D721Med (cell line): ENCODE results near the gene DCTN2.
A peak's percentile ranks its signal among the peaks of the same experiment; 100 is the strongest.

ENCODE experiments used
- DNase-seq: peaks from one replicate; pipeline ENCODE4 v3.0.0; 2011; ENCODE audit warnings: low spot score; ENCODE audit not compliant: insufficient read length
- FAIRE-seq: peaks from 2 replicates; lab custom pipeline; 2011; peaks lifted over from hg19 to GRCh38; lab: Jason Lieb, UNC
- TF ChIP-seq, protein P1 (sequence below): IDR thresholded peaks from 2 replicates; pipeline ENCODE4 v1.5.1; 2012; ENCODE audit warnings: mild to moderate bottlenecking, control low read depth; ENCODE audit not compliant: insufficient read depth; ENCODE audit errors: missing control alignments

The DCTN2 gene

DNA sequence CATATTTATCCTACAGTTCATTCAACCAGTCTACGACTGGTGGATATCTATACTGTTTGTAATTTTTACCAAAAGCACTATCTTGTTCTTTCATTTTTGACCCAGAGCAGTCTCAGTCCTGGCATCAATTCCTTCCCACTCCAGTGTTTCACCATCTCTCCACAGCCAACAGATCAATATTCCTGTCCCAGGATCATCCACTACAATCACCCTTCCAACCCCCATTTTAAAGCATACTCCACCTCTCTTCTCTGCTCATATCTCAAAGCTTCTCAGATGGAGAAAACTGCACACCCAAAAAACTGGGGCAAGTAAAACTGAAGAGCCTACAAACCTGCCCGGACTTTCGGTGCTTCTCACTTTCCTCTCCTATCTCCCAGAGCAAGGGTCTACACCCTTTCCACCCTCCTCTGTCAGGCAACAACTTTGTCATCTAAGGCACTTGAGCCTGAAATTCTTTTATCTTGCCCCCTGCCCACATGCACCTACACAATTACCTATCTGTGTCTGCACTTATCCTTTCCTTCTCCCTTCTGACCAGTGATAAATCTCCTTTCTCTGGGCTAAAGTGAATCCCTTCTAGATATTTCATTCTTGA, 39.9 kb upstream of the DCTN2 start:
- no peak for DNase-seq

DNA sequence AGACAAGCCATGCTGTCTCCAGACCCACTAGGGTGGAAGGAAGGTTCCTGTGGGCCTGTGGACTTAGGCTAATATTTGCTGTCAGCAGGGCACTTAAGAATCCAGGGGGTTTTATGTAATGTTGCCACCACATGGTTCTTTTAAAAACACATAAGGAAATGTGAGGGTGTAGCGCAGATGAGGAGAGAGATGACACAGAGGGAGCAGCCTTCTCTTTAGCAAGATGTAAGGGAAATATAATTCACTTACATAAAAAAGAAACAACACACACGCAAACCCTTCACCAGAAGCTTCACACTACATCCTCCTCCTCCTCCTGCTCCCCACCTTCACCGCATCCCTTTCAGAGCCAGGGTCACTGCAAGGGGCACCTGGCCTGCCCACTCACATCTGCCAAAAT, 39.1 kb upstream of the DCTN2 start:
- FAIRE-seq (no peak), DNase-seq (no peak)
- TF ChIP-seq, protein P1, sequence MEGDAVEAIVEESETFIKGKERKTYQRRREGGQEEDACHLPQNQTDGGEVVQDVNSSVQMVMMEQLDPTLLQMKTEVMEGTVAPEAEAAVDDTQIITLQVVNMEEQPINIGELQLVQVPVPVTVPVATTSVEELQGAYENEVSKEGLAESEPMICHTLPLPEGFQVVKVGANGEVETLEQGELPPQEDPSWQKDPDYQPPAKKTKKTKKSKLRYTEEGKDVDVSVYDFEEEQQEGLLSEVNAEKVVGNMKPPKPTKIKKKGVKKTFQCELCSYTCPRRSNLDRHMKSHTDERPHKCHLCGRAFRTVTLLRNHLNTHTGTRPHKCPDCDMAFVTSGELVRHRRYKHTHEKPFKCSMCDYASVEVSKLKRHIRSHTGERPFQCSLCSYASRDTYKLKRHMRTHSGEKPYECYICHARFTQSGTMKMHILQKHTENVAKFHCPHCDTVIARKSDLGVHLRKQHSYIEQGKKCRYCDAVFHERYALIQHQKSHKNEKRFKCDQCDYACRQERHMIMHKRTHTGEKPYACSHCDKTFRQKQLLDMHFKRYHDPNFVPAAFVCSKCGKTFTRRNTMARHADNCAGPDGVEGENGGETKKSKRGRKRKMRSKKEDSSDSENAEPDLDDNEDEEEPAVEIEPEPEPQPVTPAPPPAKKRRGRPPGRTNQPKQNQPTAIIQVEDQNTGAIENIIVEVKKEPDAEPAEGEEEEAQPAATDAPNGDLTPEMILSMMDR, result no peak

More for the DNA sequence above, 39.9 kb upstream of the DCTN2 start:
- TF ChIP-seq, protein P1, result no peak
- FAIRE-seq, result no peak

DNA sequence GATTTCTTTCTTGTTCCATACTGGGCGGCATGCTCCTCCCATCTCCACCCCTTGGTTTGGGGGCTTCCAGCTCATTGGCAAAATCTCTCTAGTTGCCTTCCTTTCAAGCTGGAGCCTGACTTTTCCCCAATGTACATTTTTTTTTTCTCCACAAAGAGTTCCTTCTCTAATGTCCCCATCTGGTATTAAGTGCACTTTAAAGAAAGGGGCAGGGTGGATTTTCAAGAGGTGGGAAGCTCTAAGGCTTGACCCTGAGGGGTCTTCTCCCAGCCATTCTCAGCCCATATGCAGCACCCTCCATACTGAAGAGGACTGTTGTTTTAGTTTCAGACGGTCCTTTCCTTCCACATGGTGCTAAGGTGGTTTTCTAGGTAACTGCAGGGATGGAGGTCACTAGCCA, 38.2 kb upstream of the DCTN2 start:
- DNase-seq (no peak), FAIRE-seq (no peak)
- TF ChIP-seq, protein P1, result no peak

DNA sequence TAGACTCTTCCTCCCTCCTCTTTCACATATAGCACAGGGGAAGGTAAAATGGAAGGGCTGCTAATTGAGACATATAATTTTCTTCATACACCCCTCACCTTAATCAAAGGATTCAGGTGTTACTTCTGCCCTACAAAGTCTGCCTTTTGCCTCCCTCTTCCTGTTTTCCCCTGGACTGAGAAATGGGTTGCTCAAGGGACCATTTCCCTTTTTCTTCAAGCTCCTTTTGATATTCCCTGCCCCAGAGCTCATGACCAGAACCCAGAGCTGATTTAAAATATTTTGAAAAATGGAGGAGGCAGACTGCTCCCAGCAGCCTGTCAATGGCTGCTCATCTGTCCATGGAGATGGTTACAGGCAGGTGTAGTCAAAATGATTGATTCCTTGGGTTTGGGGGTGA, 37.7 kb upstream of the DCTN2 start:
- TF ChIP-seq, protein P1, result no peak
- DNase-seq, result no peak
- no peak for FAIRE-seq

DNA sequence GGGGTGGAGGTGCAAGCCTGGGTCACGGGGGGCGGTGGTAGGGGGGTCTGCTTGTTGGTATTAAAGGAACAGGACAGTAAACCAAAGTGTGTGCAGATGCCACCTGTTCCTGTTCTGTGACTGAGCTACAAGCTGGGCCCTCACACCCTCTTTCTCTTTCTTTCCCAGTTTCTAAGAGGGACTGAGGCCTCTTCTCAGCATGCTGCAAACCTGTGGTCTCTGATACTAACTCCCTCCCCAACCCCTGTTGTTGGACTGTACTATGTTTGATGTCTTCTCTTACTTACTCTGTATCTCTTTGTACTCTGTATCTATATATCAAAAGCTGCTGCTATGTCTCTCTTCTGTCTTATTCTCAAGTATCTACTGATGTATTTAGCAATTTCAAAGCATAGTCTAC, 37.1 kb upstream of the DCTN2 start:
- DNase-seq (no peak), FAIRE-seq (no peak)
- TF ChIP-seq, protein P1, result no peak

DNA sequence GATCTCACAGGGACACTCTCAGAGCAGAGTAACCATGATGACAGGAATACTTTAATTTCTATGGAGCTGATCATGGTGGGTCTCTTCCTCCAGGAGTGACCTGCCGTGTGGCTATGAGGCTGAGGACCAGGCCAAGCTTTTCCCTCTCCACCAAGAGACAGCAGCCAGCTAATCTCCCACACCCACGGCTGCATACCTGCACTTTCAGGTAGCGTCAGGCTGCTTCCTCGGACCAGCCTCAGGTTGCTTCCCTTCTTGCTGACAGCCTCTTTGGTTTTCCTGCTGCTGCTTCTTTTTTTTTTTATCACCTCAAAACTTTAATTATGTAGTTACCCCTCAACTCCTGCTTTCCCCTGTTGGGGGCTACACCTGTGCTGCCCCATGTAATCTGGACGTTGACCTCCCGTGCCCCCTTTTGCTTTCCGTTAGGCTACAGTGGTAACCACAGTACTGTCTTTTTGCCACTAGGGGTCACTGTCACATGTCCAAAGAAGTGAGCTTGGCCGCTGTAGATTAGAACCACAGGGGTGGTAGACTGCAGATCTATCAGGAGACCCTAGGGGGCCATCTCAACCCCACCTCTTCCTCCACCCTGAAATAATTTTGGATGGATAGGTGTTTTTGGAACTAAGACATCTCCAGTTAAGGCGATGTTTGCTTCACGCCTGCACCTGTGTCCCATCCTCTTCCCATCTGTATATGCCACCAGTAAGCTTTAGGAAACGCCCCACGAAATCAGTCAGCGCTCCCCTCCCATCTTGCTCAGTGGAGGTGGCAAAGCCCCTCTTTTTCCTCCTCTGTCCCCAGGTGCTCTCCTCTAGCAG, 36.2 kb upstream of the DCTN2 start:
- peak; percentile 78 for DNase-seq
- TF ChIP-seq, protein P1, result peak; percentile 97
- FAIRE-seq, result no peak

DNA sequence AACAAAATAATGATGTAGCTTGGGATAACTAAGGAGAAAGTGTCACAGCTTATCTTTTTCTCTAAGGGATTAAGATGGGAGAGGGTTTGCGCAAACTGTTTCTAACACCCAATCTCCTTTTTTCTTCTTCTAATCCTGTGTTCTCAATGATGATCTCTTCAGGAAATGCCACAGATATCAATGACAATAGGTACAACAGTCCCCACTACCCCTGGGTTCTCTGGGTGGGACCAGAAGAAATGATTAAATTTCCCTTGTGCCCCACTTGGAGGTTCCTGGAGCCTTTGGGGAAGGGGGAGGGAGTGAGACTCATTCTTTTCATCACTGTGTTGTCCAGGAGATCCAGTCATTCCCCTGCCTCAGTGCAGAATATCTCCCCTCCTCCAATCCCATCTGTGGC, 35.4 kb upstream of the DCTN2 start:
- no peak for FAIRE-seq
- no peak for DNase-seq
- TF ChIP-seq, protein P1, result no peak
